ENCODE measurements around the gene ERC2. TPM values are rescaled to one million over a fixed set of nuclear protein-coding genes. Genes with fewer than 3 reads are reported as not detected.

ERC2 gene
- polyA plus RNA-seq, 2 of the 4 experiments (the other 2 are of a cell fraction): 0.16 TPM; not detected in 1

GRCh38 chr3:55797775-55798174 lies 670.5 kb downstream of the ERC2 start:
- 80% methylated on average over 1 of the region's 1 CpG for WGBS (ENCODE audit: missing lambda C conversion rate)
- no peak for DNase-seq (ENCODE audit: low read depth in 1 of 2, low spot score in 1 of 2)
- no peak for ATAC-seq
- Histone ChIP-seq H3K9me3 (no peaks in the 10 kb centered on the region), H3K27ac (no peak overlapping the region), H3K4me1 (no peaks in the 10 kb centered on the region), H3K4me3 (no peak overlapping the region), H3K4me2 (no peak overlapping the region)
- FAIRE-seq: no peak
- TF ChIP-seq KDM1A (IDR thresholded peaks at IDR 0.05; ENCODE audit: low read depth) (no peak), POLR2A (IDR thresholded peaks at IDR 0.05; ENCODE audit: low read length) (no peak), POLR2AphosphoS2 (conservative IDR thresholded peaks at IDR 0.05; ENCODE audit: low read length) (no peak), RNF2 (IDR thresholded peaks at IDR 0.05; ENCODE audit: borderline replicate concordance, low read depth) (no peak), ZC3H11A (IDR thresholded peaks at IDR 0.05) (no peak), CBX8 (IDR thresholded peaks at IDR 0.05) (no peak), TFCP2L1 (CRISPR knock-in tag; IDR thresholded peaks at IDR 0.05) (no peak), EP300 (IDR thresholded peaks at IDR 0.05) (no peak)
- TF ChIP-seq, protein P1, sequence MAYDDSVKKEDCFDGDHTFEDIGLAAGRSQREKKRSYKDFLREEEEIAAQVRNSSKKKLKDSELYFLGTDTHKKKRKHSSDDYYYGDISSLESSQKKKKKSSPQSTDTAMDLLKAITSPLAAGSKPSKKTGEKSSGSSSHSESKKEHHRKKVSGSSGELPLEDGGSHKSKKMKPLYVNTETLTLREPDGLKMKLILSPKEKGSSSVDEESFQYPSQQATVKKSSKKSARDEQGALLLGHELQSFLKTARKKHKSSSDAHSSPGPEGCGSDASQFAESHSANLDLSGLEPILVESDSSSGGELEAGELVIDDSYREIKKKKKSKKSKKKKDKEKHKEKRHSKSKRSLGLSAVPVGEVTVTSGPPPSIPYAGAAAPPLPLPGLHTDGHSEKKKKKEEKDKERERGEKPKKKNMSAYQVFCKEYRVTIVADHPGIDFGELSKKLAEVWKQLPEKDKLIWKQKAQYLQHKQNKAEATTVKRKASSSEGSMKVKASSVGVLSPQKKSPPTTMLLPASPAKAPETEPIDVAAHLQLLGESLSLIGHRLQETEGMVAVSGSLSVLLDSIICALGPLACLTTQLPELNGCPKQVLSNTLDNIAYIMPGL (CRISPR knock-in tag; IDR thresholded peaks at IDR 0.05; ENCODE audit: borderline replicate concordance): no peak
- ChIA-PET CTCF (no interaction called here), POLR2A (no interaction called here)

DNA sequence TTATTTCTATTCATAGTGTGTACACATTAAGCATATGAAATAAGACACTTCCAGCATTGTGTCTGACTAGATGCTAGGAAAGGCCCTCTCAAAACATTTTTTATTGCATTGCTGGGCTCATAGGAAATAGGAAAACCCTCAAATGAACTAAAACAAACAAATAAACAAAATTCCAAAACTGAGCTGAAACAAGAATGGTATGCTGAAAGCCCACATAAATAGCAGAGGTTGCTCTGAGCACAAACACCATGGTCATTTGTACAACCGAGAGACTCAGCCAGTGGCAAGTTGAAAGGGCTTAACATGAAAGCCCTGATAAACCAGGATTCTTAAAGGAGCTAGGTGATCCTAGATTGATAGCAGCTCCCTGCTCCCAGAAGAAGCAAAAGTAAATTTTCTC lies 671.2 kb downstream of the ERC2 start:
- TF ChIP-seq RARB (CRISPR knock-in tag; IDR thresholded peaks at IDR 0.05) (no peak), NR3C1 (IDR thresholded peaks at IDR 0.05) (no peak), ZNF302 (CRISPR knock-in tag; IDR thresholded peaks at IDR 0.05) (no peak), KDM1A (IDR thresholded peaks at IDR 0.05; ENCODE audit: low read depth) (no peak), EHF (CRISPR knock-in tag; IDR thresholded peaks at IDR 0.05) (no peak), MYC (IDR thresholded peaks at IDR 0.05; ENCODE audit: borderline replicate concordance, low read length) (no peak), RCOR1 (IDR thresholded peaks at IDR 0.05; ENCODE audit: low read depth, low read length) (no peak), TFCP2L1 (CRISPR knock-in tag; IDR thresholded peaks at IDR 0.05) (no peak), TP53 (CRISPR knock-in tag; IDR thresholded peaks at IDR 0.05) (no peak), HEYL (CRISPR knock-in tag; IDR thresholded peaks at IDR 0.05) (no peak), JUNB (IDR thresholded peaks at IDR 0.05) (no peak), ELK1 (IDR thresholded peaks at IDR 0.05; ENCODE audit: low read depth, low read length) (no peak), GATA3 (IDR thresholded peaks at IDR 0.05; ENCODE audit: borderline replicate concordance) (no peak), MAZ (IDR thresholded peaks at IDR 0.05; ENCODE audit: borderline replicate concordance, low read depth, low read length) (no peak), HDAC2 (IDR thresholded peaks at IDR 0.05) (no peak), JUN (IDR thresholded peaks at IDR 0.05) (no peak), ZC3H11A (IDR thresholded peaks at IDR 0.05) (no peak)
- FAIRE-seq (no peak), DNase-seq (ENCODE audit: low read depth in 1 of 2, low spot score in 1 of 2) (no peak), ATAC-seq (no peak)
- Histone ChIP-seq H3K27ac (no peak overlapping the region), H3K4me2 (no peak overlapping the region), H3K4me1 (no peaks in the 10 kb centered on the region), H3K9me3 (no peaks in the 10 kb centered on the region), H3K4me3 (no peak overlapping the region)
- POLR2A ChIA-PET: no interaction called here
- CTCF ChIA-PET: no interaction called here
- 23% methylated on average over 1 of the region's 1 CpG for WGBS (ENCODE audit: missing lambda C conversion rate)

GRCh38 chr3:55796533-55796932 lies 671.7 kb downstream of the ERC2 start:
- no peak for TF ChIP-seq ZNF302 (CRISPR knock-in tag; IDR thresholded peaks at IDR 0.05)
- TF ChIP-seq RAD21 (conservative IDR thresholded peaks at IDR 0.05 in 1 of 2, IDR thresholded peaks at IDR 0.05 in 1 of 2): no peak
- TF ChIP-seq FOSL2 (IDR thresholded peaks at IDR 0.05): no peak
- no peak for TF ChIP-seq FOSL2 (CRISPR knock-in tag; IDR thresholded peaks at IDR 0.05)
- ChIA-PET POLR2A (no interaction called here), CTCF (no interaction called here)
- no peak for ATAC-seq
- Histone ChIP-seq H3K9me3 (no peaks in the 10 kb centered on the region), H3K27ac (no peak overlapping the region), H3K4me1 (no peaks in the 10 kb centered on the region), H3K4me3 (no peak overlapping the region), H3K4me2 (no peak overlapping the region)
- no peak for DNase-seq (ENCODE audit: low read depth in 1 of 2, low spot score in 1 of 2)
- WGBS (ENCODE audit: missing lambda C conversion rate): 65% methylated on average over 5 of the region's 5 CpGs
- FAIRE-seq: no peak
